Measurements from ENCODE around the gene OR10A3.
"Not testable (repeated sequence)": the region's sequence is repeated elsewhere in the genome, so short reads cannot be mapped to it uniquely, and the experiment has no call there.

Gene OR10A3

GRCh38 chr11:7941608-7942007 is at the start of gene OR10A3:
Gene OR10A3, minus strand, starts transcription at chr11:7941708. Its CDS starts 2,188 bp downstream, at chr11:7939520.
- H3K4me3 Mint-ChIP-seq = no peak within 1 kb of the TSS
- ATAC-seq (ENCODE audit: low read depth) = no peak
- DNase-seq (ENCODE audit: low spot score in 2 of 2) = no peak
- H3K9me3 Mint-ChIP-seq = peaks cover 16% of the 10 kb centered on the region
- H3K27ac Mint-ChIP-seq = no peak within 1 kb of the TSS
- peaks cover 9% of the 10 kb centered on the region for H3K27me3 Mint-ChIP-seq
- no peaks in the 10 kb centered on the region for H3K36me3 Mint-ChIP-seq
- no peaks in the 10 kb centered on the region for H3K4me1 Mint-ChIP-seq

DNA sequence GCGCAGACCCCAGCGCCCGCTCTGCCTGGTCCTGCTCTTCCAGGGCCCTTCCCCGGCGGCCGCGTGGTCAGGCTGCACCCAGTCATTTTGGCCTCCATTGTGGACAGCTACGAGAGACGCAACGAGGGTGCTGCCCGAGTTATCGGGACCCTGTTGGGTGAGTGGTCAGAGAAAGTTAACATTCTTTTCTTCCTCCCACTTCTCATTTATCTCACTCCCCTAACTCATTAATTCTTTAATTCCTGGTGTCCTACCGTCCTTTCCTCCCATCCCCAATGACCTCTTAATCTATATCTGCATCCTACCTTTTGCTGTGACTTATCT is 46.0 kb upstream of the OR10A3 start:
- Mint-ChIP-seq H3K4me3 (peak overlapping the region; percentile 97), H3K36me3 (peaks cover 19% of the 10 kb centered on the region), H3K4me1 (peaks cover 26% of the 10 kb centered on the region), H3K27ac (peak overlapping the region; percentile 93)
- H3K27me3 Mint-ChIP-seq; DNase-seq (ENCODE audit: low spot score in 2 of 2); H3K9me3 Mint-ChIP-seq: not testable (repeated sequence)
- ATAC-seq (ENCODE audit: low read depth) = peak; percentile 7

GRCh38 chr11:7986768-7987559 is 45.5 kb upstream of the OR10A3 start, which contains the start of gene EIF3F:
Gene EIF3F, plus strand, starts transcription at chr11:7987337. Its CDS starts 16 bp downstream, at chr11:7987353.
- Mint-ChIP-seq H3K9me3 (no peaks in the 10 kb centered on the region), H3K4me3 (peak within 1 kb of the TSS; percentile 97), H3K27me3 (no peaks in the 10 kb centered on the region), H3K36me3 (peaks cover 18% of the 10 kb centered on the region), H3K4me1 (peaks cover 26% of the 10 kb centered on the region), H3K27ac (peak within 1 kb of the TSS; percentile 93)
- DNase-seq (ENCODE audit: low spot score in 2 of 2) = peak; percentile 76 to 91
- ATAC-seq (ENCODE audit: low read depth) = peak; percentile 95

DNA sequence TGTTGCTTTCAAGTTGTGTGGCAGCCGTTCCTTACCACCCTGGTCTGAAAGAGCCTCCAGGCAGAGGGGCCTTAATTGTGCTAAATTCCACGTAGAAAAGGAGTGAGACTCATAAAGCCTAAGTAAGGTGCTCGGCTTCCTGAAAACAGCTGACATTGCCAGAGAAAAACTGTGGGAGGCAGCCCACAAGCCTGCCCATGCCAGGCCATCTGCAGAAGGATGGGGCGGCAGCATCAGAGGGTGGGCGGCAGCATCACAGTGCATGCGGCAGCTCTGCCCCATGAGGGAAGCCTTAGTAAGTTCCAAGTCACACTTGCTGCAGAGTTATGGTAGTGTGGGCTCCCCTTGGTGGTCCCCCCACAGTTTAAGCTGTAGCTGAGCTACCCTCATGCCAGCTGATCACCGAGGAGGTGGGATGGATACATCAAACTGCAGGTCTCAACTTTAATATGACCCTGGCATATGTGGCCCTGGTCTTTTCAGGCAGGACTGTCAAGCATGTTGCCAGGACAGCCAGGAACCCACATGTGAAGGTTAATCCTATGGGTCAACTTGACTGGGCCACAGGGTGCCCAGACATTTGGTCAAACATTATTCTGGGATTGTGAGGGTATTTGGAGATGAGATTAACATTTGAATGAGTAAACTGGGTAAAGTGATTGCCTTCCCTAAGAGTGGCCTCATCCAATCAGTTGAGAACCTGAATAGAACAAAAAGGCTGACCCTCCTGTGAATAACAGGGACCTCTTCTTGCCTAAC is 42.5 kb upstream of the OR10A3 start:
- peaks cover 3% of the 10 kb centered on the region for H3K36me3 Mint-ChIP-seq
- no peak for ATAC-seq (ENCODE audit: low read depth)
- DNase-seq (ENCODE audit: low spot score in 2 of 2) = no peak
- no peak overlapping the region for H3K4me3 Mint-ChIP-seq
- H3K9me3 Mint-ChIP-seq = no peaks in the 10 kb centered on the region
- no peak overlapping the region for H3K27ac Mint-ChIP-seq
- H3K27me3 Mint-ChIP-seq = no peaks in the 10 kb centered on the region
- H3K4me1 Mint-ChIP-seq = peaks cover 13% of the 10 kb centered on the region

- no peak for ATAC-seq (ENCODE audit: low read depth)
- H3K27me3 Mint-ChIP-seq = no peaks in the 10 kb centered on the region
- no peak for DNase-seq (ENCODE audit: low spot score in 2 of 2)
- no peak overlapping the region for H3K27ac Mint-ChIP-seq
- no peaks in the 10 kb centered on the region for H3K36me3 Mint-ChIP-seq
- no peaks in the 10 kb centered on the region for H3K9me3 Mint-ChIP-seq
- H3K4me1 Mint-ChIP-seq = peaks cover 9% of the 10 kb centered on the region
- no peak overlapping the region for H3K4me3 Mint-ChIP-seq
These were observed 41.1 kb upstream of the OR10A3 start for GRCh38 chr11:7982582-7983119.

DNA sequence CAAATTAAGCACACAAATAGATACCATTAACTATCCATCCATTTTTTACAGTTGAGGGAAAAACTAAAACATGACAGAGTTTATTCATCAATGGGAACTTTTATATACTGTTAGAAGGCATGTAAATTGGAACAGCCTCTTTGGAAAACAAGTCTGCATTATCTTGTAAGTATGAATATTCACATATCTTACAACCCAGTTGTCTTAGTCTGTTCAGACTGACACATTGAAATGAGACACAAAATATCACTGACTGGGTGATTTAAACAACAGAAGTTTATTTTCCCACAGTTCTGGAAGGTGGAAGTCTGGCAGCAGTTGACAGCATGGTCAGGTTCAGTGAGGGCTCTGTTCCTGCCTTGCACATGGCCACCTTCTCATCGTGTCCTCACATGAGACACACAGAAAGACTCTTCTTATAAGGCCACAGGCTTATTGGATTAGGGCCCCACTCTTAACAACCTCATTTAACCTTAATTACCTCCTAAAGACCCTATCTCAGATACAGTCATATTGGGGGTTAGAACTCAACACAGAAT is 40.2 kb upstream of the OR10A3 start:
- Mint-ChIP-seq H3K4me1 (peaks cover 5% of the 10 kb centered on the region), H3K4me3 (no peak overlapping the region), H3K27me3 (no peaks in the 10 kb centered on the region), H3K27ac (no peak overlapping the region), H3K36me3 (no peaks in the 10 kb centered on the region), H3K9me3 (no peaks in the 10 kb centered on the region)
- DNase-seq (ENCODE audit: low spot score in 2 of 2) (no peak), ATAC-seq (ENCODE audit: low read depth) (no peak)

DNA sequence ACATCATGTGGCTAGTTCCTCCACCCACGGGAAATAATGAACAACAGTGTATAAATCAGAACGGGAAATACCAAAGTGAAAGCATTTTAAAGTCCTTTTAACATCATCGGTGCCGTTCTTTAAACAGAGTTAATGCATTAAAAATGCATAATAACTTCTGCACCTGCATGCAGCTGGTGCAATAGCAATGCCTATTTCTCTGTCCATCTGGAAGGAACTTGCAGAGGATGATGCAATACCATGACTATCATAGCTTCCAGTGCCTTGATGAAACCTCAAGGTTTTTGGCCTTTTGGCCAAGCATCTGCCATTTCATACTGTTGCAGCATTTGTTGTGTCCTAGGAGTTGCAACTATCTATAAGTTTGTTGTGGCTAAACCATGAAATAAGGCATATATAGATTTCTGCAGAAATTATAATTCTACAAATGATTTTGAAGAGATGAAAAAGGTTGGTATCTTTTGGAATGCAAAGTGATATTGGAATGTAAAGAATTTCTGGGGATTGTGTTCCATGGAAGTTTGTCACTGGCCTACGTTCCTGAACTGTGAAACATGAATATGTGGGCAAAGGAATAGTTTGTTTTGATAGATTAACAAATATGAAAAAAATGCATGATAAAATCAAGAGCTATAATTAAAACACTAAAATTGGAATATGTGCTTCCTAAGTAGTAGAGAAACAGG is 35.9 kb upstream of the OR10A3 start:
- H3K4me1 Mint-ChIP-seq = no peaks in the 10 kb centered on the region
- no peaks in the 10 kb centered on the region for H3K36me3 Mint-ChIP-seq
- H3K9me3 Mint-ChIP-seq = no peaks in the 10 kb centered on the region
- DNase-seq (ENCODE audit: low spot score in 2 of 2) (no peak), ATAC-seq (ENCODE audit: low read depth) (no peak)
- no peaks in the 10 kb centered on the region for H3K27me3 Mint-ChIP-seq
- H3K4me3 Mint-ChIP-seq = no peak overlapping the region
- H3K27ac Mint-ChIP-seq = no peak overlapping the region

DNA sequence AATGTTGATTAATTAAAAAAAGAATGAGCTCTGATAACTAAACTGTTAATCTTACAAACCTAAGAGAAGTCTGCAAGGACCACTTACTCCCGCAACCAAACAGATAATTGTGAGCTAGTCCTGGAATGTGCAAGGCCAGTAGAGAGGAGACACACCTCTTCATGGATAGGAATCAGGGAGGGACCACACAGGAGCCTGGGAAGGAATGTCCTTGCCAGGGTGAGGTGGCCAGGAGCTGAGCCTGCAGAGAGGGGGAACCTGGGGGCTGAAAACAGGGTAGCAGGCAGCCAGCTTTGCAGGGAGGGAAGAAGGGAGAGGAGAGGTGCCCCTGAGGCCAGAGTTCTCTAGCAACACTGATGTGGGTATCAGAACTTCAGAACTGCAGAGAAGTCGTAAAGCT is 33.2 kb upstream of the OR10A3 start:
- Mint-ChIP-seq H3K9me3 (no peaks in the 10 kb centered on the region), H3K4me3 (no peak overlapping the region), H3K27ac (no peak overlapping the region), H3K27me3 (peaks cover 5% of the 10 kb centered on the region), H3K4me1 (no peaks in the 10 kb centered on the region), H3K36me3 (no peaks in the 10 kb centered on the region)
- no peak for DNase-seq (ENCODE audit: low spot score in 2 of 2)
- ATAC-seq (ENCODE audit: low read depth) = no peak

- no peak for ATAC-seq (ENCODE audit: low read depth)
- no peaks in the 10 kb centered on the region for H3K9me3 Mint-ChIP-seq
- H3K4me3 Mint-ChIP-seq = no peak overlapping the region
- H3K4me1 Mint-ChIP-seq = no peaks in the 10 kb centered on the region
- no peaks in the 10 kb centered on the region for H3K36me3 Mint-ChIP-seq
- H3K27me3 Mint-ChIP-seq = peaks cover 11% of the 10 kb centered on the region
- DNase-seq (ENCODE audit: low spot score in 2 of 2) = no peak
- H3K27ac Mint-ChIP-seq = no peak overlapping the region
These were observed 31.5 kb upstream of the OR10A3 start for GRCh38 chr11:7973011-7973410.

GRCh38 chr11:7971846-7972245 is 30.3 kb upstream of the OR10A3 start:
- no peak overlapping the region for H3K27ac Mint-ChIP-seq
- ATAC-seq (ENCODE audit: low read depth) (no peak), DNase-seq (ENCODE audit: low spot score in 2 of 2) (no peak)
- H3K9me3 Mint-ChIP-seq = no peaks in the 10 kb centered on the region
- no peaks in the 10 kb centered on the region for H3K36me3 Mint-ChIP-seq
- H3K27me3 Mint-ChIP-seq = peaks cover 14% of the 10 kb centered on the region
- H3K4me1 Mint-ChIP-seq = no peaks in the 10 kb centered on the region
- H3K4me3 Mint-ChIP-seq = no peak overlapping the region

DNA sequence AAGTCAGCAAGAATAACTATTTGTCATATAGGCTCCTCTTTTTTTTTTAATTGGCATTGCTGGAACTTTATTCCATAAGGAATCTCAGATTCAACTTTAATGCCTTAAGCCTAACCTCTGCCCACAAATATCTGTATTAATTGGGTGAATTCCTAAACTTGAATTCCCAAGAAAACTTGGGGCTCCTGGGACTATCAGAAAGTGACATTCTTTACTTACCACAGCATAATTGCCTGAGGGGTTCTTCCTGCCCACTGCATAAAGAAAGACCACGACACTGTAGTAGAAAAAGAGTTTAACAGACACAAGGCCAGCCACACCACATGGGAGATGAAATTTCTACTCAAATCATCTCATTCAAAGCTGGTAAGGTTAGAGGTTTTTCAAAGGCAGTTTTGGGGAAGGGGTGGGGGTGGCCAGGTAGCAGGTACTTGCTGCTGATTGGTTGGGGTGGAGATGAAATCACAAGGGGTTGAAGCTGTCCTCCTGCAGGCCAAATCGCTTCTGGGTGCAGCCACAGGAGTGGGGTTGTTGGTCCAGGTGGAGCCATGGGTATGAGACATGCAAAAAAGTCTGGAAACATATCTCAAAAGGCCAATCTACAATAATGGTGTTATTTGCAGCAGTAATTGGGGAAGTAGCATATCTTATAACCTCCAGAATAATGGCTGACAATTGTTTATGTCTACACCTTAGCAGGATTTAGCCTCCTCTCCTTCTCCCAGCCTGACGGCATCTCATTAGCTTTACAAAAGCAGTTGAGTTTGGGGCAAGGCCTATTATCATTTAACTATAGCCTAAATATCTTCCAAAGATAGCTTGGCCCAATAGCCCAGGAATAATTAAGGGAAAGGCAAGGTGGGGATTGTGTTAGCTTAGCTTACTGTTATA is 28.5 kb upstream of the OR10A3 start:
- Mint-ChIP-seq H3K27ac (no peak overlapping the region), H3K36me3 (no peaks in the 10 kb centered on the region), H3K4me1 (no peaks in the 10 kb centered on the region), H3K4me3 (no peak overlapping the region), H3K27me3 (peaks cover 16% of the 10 kb centered on the region), H3K9me3 (no peaks in the 10 kb centered on the region)
- DNase-seq (ENCODE audit: low spot score in 2 of 2) = no peak
- no peak for ATAC-seq (ENCODE audit: low read depth)

- H3K9me3 Mint-ChIP-seq = no peaks in the 10 kb centered on the region
- no peak for ATAC-seq (ENCODE audit: low read depth)
- H3K27ac Mint-ChIP-seq = no peak overlapping the region
- H3K27me3 Mint-ChIP-seq = peaks cover 16% of the 10 kb centered on the region
- no peak overlapping the region for H3K4me3 Mint-ChIP-seq
- DNase-seq (ENCODE audit: low spot score in 2 of 2) = no peak
- no peaks in the 10 kb centered on the region for H3K36me3 Mint-ChIP-seq
- no peaks in the 10 kb centered on the region for H3K4me1 Mint-ChIP-seq
These were observed 27.2 kb upstream of the OR10A3 start for GRCh38 chr11:7968686-7969085.

DNA sequence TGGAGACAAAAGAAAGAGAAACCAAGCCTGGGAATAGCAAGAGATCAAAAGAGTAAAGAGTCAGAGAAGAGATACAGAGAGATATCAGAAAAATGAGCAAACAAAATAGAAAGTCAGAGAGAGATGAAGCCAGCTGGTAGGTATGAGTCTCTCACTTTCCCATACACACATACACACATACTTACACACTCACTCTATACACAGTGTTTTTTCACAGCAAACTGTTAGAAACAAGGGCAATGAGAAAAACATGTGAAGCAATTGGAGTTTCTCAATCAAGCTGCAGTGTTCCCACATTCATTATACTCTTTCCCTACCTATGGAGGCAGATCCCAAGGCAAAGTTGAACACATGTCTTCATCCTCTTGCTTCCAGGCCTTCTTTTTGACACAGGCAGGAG is 26.3 kb upstream of the OR10A3 start:
- Mint-ChIP-seq H3K27ac (no peak overlapping the region), H3K27me3 (peaks cover 20% of the 10 kb centered on the region), H3K9me3 (no peaks in the 10 kb centered on the region), H3K4me1 (no peaks in the 10 kb centered on the region), H3K36me3 (no peaks in the 10 kb centered on the region), H3K4me3 (no peak overlapping the region)
- DNase-seq (ENCODE audit: low spot score in 2 of 2) = no peak
- no peak for ATAC-seq (ENCODE audit: low read depth)

All from memory B cell (primary cell).